GM23338 (cell line): ENCODE data around the gene SAMD8. TPM values are rescaled to one million over a fixed set of nuclear protein-coding genes. Genes with fewer than 3 reads are reported as not detected.

ENCODE experiments used
- ATAC-seq: fragments of 200-7000 bp; cut with Tn5 transposase; 3 replicates; pipeline ENCODE4 v1.9.1; 2020
- DNase-seq: peaks from one replicate; pipeline ENCODE4 v3.0.0-alpha.2; 2015; ENCODE audit warnings: low spot score
- H2AFZ ChIP-seq: fragments of 200-600 bp; sonication (generic); 2 replicates; pipeline ENCODE4 v1.8.0; 2016; ENCODE audit warnings: antibody characterized with exemption, mild to moderate bottlenecking, moderate library complexity
- H3F3A ChIP-seq: fragments of 200-600 bp; sonication (generic); replicated peaks from 2 replicates; pipeline ENCODE4 v1.8.0; 2017; ENCODE audit warnings: antibody characterized with exemption, mixed run types, low read depth
- H3K27ac ChIP-seq: fragments of 200-600 bp; sonication (generic); 2 replicates; pipeline ENCODE4 v1.6.1; 2016; ENCODE audit warnings: low read depth
- H3K27me3 ChIP-seq: fragments of 200-600 bp; sonication (generic); 2 replicates; pipeline ENCODE4 v1.8.0; 2016; ENCODE audit warnings: mild to moderate bottlenecking, mixed run types, moderate library complexity; ENCODE audit not compliant: insufficient read depth
- H3K36me3 ChIP-seq: fragments of 200-600 bp; sonication (generic); 2 replicates; pipeline ENCODE4 v1.8.0; 2016; ENCODE audit warnings: mild to moderate bottlenecking; ENCODE audit not compliant: insufficient read depth
- H3K4me1 ChIP-seq: fragments of 200-600 bp; sonication (generic); 2 replicates; pipeline ENCODE4 v1.8.0; 2016; ENCODE audit warnings: mild to moderate bottlenecking, moderate library complexity; ENCODE audit not compliant: insufficient read depth
- H3K4me2 ChIP-seq: fragments of 200-600 bp; sonication (generic); 2 replicates; pipeline ENCODE4 v1.7.1; 2017; ENCODE audit warnings: mixed run types
- H3K4me3 ChIP-seq: fragments of 200-600 bp; sonication (generic); 2 replicates; pipeline ENCODE4 v1.6.1; 2016; ENCODE audit warnings: mixed run types
- H3K79me2 ChIP-seq: fragments of 200-600 bp; sonication (generic); replicated peaks from 2 replicates; pipeline ENCODE4 v1.8.0; 2017; ENCODE audit warnings: mild to moderate bottlenecking; ENCODE audit not compliant: insufficient read depth
- H3K9me2 ChIP-seq: fragments of 200-600 bp; sonication (generic); 2 replicates; pipeline ENCODE4 v1.8.0; 2017; ENCODE audit not compliant: insufficient read depth
- H4K20me1 ChIP-seq: fragments of 200-600 bp; sonication (generic); replicated peaks from 2 replicates; pipeline ENCODE4 v1.8.0; 2017; ENCODE audit warnings: mild to moderate bottlenecking; ENCODE audit not compliant: insufficient read depth
- H3K27ac Mint-ChIP-seq: 2 replicates; pipeline ENCODE4 v1.8.0; 2020; ENCODE audit warnings: inconsistent platforms, mild to moderate bottlenecking, moderate library complexity, mixed read lengths
- H3K27me3 Mint-ChIP-seq: 3 replicates; pipeline ENCODE4 v1.8.0; 2022; ENCODE audit warnings: low read depth, mild to moderate bottlenecking, moderate library complexity, mixed read lengths, inconsistent platforms; ENCODE audit not compliant: insufficient read depth, poor library complexity
- H3K36me3 Mint-ChIP-seq: 3 replicates; pipeline ENCODE4 v1.8.0; 2021; ENCODE audit warnings: low read depth, mild to moderate bottlenecking, inconsistent platforms, moderate library complexity, mixed read lengths
- H3K4me1 Mint-ChIP-seq: 3 replicates; pipeline ENCODE4 v1.8.0; 2020; ENCODE audit warnings: mild to moderate bottlenecking, inconsistent platforms, mixed read lengths
- H3K4me3 Mint-ChIP-seq: 3 replicates; pipeline ENCODE4 v1.8.0; 2021; ENCODE audit warnings: moderate library complexity, mild to moderate bottlenecking, inconsistent platforms, mixed read lengths
- H3K9me3 Mint-ChIP-seq: 3 replicates; pipeline ENCODE4 v1.8.0; 2020; ENCODE audit warnings: moderate library complexity, mild to moderate bottlenecking, inconsistent platforms, mixed read lengths
- CREB1 ChIP-seq: fragments of 250-450 bp; sonication (Bioruptor Pico); IDR thresholded peaks from 2 replicates; pipeline ENCODE4 v1.5.0; 2020; ENCODE audit warnings: low read depth, mild to moderate bottlenecking, moderate library complexity
- CTCF ChIP-seq, 2 experiments: fragments of 200-600 bp in 1 of 2; sonication (generic) in 1 of 2; conservative IDR thresholded peaks; 2 replicates each; pipeline versions ENCODE4 v1.5.1 to v1.6.1; 2016 to 2017; ENCODE audit warnings: antibody characterized with exemption in 2 of 2, low read depth in 2 of 2, mild to moderate bottlenecking in 2 of 2, moderate library complexity in 1 of 2
- EZH2 ChIP-seq: fragments of 200-600 bp; sonication (generic); IDR thresholded peaks from one replicate; pipeline ENCODE4 v1.8.0; 2017; ENCODE audit warnings: antibody characterized with exemption, mild to moderate bottlenecking, low read depth; ENCODE audit not compliant: unreplicated experiment
- EZH2phosphoT487 ChIP-seq: fragments of 200-600 bp; sonication (generic); IDR thresholded peaks from one replicate; pipeline ENCODE4 v1.8.1; 2018; ENCODE audit warnings: antibody characterized with exemption; ENCODE audit not compliant: unreplicated experiment
- JUNB ChIP-seq: IDR thresholded peaks from one replicate; pipeline ENCODE4 v1.6.1; 2016; ENCODE audit warnings: antibody characterized with exemption; ENCODE audit not compliant: unreplicated experiment
- NANOG ChIP-seq: IDR thresholded peaks from 2 replicates; pipeline ENCODE4 v1.6.1; 2016; ENCODE audit warnings: antibody characterized with exemption, borderline replicate concordance
- POLR2AphosphoS5 ChIP-seq: IDR thresholded peaks from 2 replicates; pipeline ENCODE4 v1.6.1; 2016; ENCODE audit warnings: antibody characterized with exemption, low read depth
- STAT1 ChIP-seq: IDR thresholded peaks from one replicate; pipeline ENCODE4 v1.6.1; 2016; ENCODE audit warnings: antibody characterized with exemption; ENCODE audit not compliant: unreplicated experiment
- ZNF114 ChIP-seq: fragments of 250-450 bp; sonication (Bioruptor Pico); IDR thresholded peaks from 2 replicates; pipeline ENCODE4 v1.5.0; 2020; ENCODE audit warnings: mild to moderate bottlenecking, moderate library complexity
- ZNF331 ChIP-seq: fragments of 250-450 bp; sonication (Bioruptor Pico); IDR thresholded peaks from 2 replicates; pipeline ENCODE4 v1.5.0; 2020; ENCODE audit warnings: low read depth, mild to moderate bottlenecking, moderate library complexity
- ZNF462 ChIP-seq: fragments of 250-450 bp; sonication (Bioruptor Pico); IDR thresholded peaks from 2 replicates; pipeline ENCODE4 v1.5.0; 2020; ENCODE audit warnings: mild to moderate bottlenecking, moderate library complexity
- polyA plus RNA-seq: library from polyadenylated mRNA; unstranded; fragments of >200 nt; fragmentation: Nextera tagmentation; extraction: Ambion mirVana; gene quantifications from 2 replicates; pipeline ENCODE4 v1.2.1, GENCODE V29; 2016
- total RNA-seq: library from RNA; depleted of rRNA; stranded (reverse); fragments of >200 nt; shearing (Covaris generic); gene quantifications from 2 replicates; pipeline ENCODE4 v1.2.3, GENCODE V29; 2014
- TF ChIP-seq, protein P1 (sequence below): IDR thresholded peaks from one replicate; pipeline ENCODE4 v1.6.1; 2018; ENCODE audit warnings: antibody characterized with exemption; ENCODE audit not compliant: unreplicated experiment
- TF ChIP-seq, protein P2 (sequence below): IDR thresholded peaks from 2 replicates; pipeline ENCODE4 v1.6.1; 2016; ENCODE audit warnings: antibody characterized with exemption

The SAMD8 gene
- total and polyA plus RNA-seq, 2 experiments from 2014 or later, result 7.8 to 28.4 TPM

DNA sequence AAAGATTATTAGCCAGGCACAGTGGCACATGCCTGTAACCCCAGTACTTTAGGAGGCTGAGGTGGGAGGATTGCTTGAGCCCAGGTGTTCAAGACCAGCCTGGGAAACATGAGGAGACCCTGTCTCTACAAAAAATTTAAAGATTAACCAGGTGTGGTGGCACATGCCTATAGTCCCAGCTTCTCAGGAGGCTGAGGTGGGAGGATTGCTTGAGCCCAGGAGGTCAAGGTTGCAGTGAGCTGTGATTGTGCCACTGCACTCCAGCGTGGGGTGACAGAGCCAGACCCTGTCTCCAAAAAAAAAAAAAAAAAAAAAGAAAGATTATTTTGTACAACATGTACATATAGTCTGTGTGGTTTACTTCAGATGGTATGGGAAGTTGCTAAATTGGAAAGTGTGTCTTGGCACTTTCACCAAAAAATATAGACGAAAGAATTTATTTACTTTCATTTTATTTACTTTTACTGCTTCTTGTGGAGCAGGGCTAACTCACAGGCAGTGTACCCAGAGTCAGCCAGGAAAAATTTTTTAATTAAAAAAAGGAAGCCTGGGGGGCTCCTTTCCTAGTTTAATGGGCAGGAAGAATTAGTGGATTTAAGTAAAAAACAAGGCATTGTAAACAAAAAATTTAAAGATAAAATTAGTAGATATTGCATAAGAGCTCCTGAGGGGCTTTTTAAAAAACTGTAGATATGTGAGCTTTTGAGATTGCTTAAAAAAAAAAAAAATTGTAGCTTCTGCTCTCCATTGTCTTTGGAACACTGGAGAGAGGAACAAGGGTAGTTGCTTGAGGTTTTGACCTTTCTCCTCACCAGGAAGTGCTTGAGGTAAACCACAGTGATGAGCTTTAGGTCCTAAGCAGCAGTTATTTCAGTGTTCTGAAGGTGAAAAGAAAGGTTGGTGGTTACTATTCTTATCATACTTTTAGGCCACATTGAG, 54.5 kb downstream of the SAMD8 start:
- DNase-seq, result no peak
- 0 out of 3 replicates have a peak, but pooled peaks cover 2% of the 10 kb centered on the region for H3K4me1 Mint-ChIP-seq
- no peaks in the 10 kb centered on the region for H3K9me2 ChIP-seq
- H3K4me1 ChIP-seq, result no peaks in the 10 kb centered on the region; the same call in 1 of the 2 replicates
- H3K36me3 Mint-ChIP-seq, result peaks cover 7% of the 10 kb centered on the region; the same call in 2 of the 3 replicates
- peaks cover 7% of the 10 kb centered on the region for H4K20me1 ChIP-seq
- no peak overlapping the region for H3K4me3 ChIP-seq
- no peaks in the 10 kb centered on the region for H3K36me3 ChIP-seq
- no peaks in the 10 kb centered on the region for H3K27me3 Mint-ChIP-seq
- no peak overlapping the region for H3K4me3 Mint-ChIP-seq
- H3K27me3 ChIP-seq, result no peaks in the 10 kb centered on the region
- no peak overlapping the region for H3K27ac Mint-ChIP-seq
- TF ChIP-seq ZNF331 (CRISPR knock-in tag) (no peak), STAT1 (no peak), POLR2AphosphoS5 (no peak), CTCF (conservative IDR thresholded peaks at IDR 0.05; ENCODE audit: low read depth in 2 of 2) (no peak), JUNB (no peak), CREB1 (no peak), EZH2phosphoT487 (no peak), EZH2 (no peak), ZNF114 (CRISPR knock-in tag) (no peak), NANOG (no peak), ZNF462 (CRISPR knock-in tag) (no peak)
- TF ChIP-seq, protein P1, sequence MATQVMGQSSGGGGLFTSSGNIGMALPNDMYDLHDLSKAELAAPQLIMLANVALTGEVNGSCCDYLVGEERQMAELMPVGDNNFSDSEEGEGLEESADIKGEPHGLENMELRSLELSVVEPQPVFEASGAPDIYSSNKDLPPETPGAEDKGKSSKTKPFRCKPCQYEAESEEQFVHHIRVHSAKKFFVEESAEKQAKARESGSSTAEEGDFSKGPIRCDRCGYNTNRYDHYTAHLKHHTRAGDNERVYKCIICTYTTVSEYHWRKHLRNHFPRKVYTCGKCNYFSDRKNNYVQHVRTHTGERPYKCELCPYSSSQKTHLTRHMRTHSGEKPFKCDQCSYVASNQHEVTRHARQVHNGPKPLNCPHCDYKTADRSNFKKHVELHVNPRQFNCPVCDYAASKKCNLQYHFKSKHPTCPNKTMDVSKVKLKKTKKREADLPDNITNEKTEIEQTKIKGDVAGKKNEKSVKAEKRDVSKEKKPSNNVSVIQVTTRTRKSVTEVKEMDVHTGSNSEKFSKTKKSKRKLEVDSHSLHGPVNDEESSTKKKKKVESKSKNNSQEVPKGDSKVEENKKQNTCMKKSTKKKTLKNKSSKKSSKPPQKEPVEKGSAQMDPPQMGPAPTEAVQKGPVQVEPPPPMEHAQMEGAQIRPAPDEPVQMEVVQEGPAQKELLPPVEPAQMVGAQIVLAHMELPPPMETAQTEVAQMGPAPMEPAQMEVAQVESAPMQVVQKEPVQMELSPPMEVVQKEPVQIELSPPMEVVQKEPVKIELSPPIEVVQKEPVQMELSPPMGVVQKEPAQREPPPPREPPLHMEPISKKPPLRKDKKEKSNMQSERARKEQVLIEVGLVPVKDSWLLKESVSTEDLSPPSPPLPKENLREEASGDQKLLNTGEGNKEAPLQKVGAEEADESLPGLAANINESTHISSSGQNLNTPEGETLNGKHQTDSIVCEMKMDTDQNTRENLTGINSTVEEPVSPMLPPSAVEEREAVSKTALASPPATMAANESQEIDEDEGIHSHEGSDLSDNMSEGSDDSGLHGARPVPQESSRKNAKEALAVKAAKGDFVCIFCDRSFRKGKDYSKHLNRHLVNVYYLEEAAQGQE, result no peak
- TF ChIP-seq, protein P2, sequence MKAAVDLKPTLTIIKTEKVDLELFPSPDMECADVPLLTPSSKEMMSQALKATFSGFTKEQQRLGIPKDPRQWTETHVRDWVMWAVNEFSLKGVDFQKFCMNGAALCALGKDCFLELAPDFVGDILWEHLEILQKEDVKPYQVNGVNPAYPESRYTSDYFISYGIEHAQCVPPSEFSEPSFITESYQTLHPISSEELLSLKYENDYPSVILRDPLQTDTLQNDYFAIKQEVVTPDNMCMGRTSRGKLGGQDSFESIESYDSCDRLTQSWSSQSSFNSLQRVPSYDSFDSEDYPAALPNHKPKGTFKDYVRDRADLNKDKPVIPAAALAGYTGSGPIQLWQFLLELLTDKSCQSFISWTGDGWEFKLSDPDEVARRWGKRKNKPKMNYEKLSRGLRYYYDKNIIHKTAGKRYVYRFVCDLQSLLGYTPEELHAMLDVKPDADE, result no peak
- H3F3A ChIP-seq, result no peaks in the 10 kb centered on the region
- no peak overlapping the region for H3K4me2 ChIP-seq
- no peak overlapping the region; the same call in 1 of the 2 replicates for H3K27ac ChIP-seq
- no peak for ATAC-seq
- no peaks in the 10 kb centered on the region; the same call in 1 of the 2 replicates for H3K79me2 ChIP-seq
- no peak overlapping the region for H2AFZ ChIP-seq
- H3K9me3 Mint-ChIP-seq, result no peaks in the 10 kb centered on the region
